A549 (cell line): ENCODE results near the gene SSBP2. TPM values are rescaled to one million over a fixed set of nuclear protein-coding genes. Genes with fewer than 3 reads are reported as not detected.

Experiments used
- ATAC-seq, 2 experiments: fragments of 200-7000 bp in 1 of 2; fragments of >200 bp in 1 of 2; cut with Nextera tagmentation in 1 of 2; cut with Tn5 transposase in 1 of 2; 3 replicates each; pipeline versions ENCODE4 v1.8.0 to v1.9.1; 2018 to 2020; ENCODE audit warnings: mild to moderate bottlenecking in 1 of 2, moderate library complexity in 1 of 2
- CTCF ChIA-PET: fragments of 300-600 bp; sonication (Branson Sonifier 250); formaldehyde crosslinking; extraction: SDS; loops from one replicate; lab custom pipeline; 2021; ENCODE audit warnings: antibody characterized with exemption, inconsistent platforms; lab: Yijun Ruan, JAX
- POLR2A ChIA-PET: fragments of 350-600 bp; formaldehyde crosslinking; extraction: SDS; loops from one replicate; lab custom pipeline; 2021; ENCODE audit warnings: antibody characterized with exemption, inconsistent platforms; lab: Yijun Ruan, JAX
- DNase-seq, 2 experiments: peaks; one replicate each; pipeline versions ENCODE4 v3.0.0 to v3.0.0-alpha.2; 2011 to 2016; ENCODE audit warnings: low read depth in 1 of 2, low spot score in 1 of 2
- FAIRE-seq: peaks from 2 replicates; lab custom pipeline; 2011; peaks lifted over from hg19 to GRCh38; lab: Jason Lieb, UNC
- H3K27ac ChIP-seq, 2 experiments: fragments of >200 bp; sonication (Bioruptor Twin); formaldehyde crosslinking; 3 replicates each; pipeline ENCODE4 v1.5.1; 2016 to 2017
- H3K4me1 ChIP-seq: fragments of >200 bp; sonication (Bioruptor Twin); formaldehyde crosslinking; 3 replicates; pipeline ENCODE4 v1.6.1; 2016
- H3K4me2 ChIP-seq: fragments of >200 bp; sonication (Bioruptor Twin); formaldehyde crosslinking; 3 replicates; pipeline ENCODE4 v1.6.1; 2016
- H3K4me3 ChIP-seq: fragments of >200 bp; sonication (Bioruptor Twin); formaldehyde crosslinking; 3 replicates; pipeline ENCODE4 v1.5.1; 2016
- H3K9me3 ChIP-seq: fragments of >200 bp; sonication (Bioruptor Twin); formaldehyde crosslinking; 3 replicates; pipeline ENCODE4 v1.6.1; 2016
- BCL3 ChIP-seq: fragments of >200 bp; sonication (Bioruptor Twin); formaldehyde crosslinking; IDR thresholded peaks from 3 replicates; pipeline ENCODE4 v1.6.1; 2016
- CBX2 ChIP-seq: fragments of 200-600 bp; sonication (generic); IDR thresholded peaks from 2 replicates; pipeline ENCODE4 v1.6.1; 2016; ENCODE audit warnings: low read depth, mild to moderate bottlenecking, borderline replicate concordance
- CBX8 ChIP-seq: fragments of 200-600 bp; sonication (generic); IDR thresholded peaks from 2 replicates; pipeline ENCODE4 v1.6.1; 2016
- CEBPB ChIP-seq, 2 experiments: fragments of >200 bp in 1 of 2; sonication (Bioruptor Twin) in 1 of 2; formaldehyde crosslinking in 1 of 2; IDR thresholded peaks; 2 replicates each; pipeline ENCODE4 v1.6.1; 2012 to 2016
- CHD4 ChIP-seq: fragments of 200-600 bp; sonication (generic); IDR thresholded peaks from 2 replicates; pipeline ENCODE4 v1.6.1; 2016; ENCODE audit warnings: antibody characterized with exemption, mild to moderate bottlenecking, borderline replicate concordance
- EHF ChIP-seq: fragments of 250-450 bp; sonication (Bioruptor Pico); IDR thresholded peaks from 2 replicates; pipeline ENCODE4 v1.5.0; 2020; ENCODE audit warnings: mild to moderate bottlenecking
- EHMT2 ChIP-seq: fragments of 200-600 bp; sonication (generic); IDR thresholded peaks from 2 replicates; pipeline ENCODE4 v1.6.1; 2016; ENCODE audit warnings: antibody characterized with exemption, low read depth, mild to moderate bottlenecking, moderate library complexity
- ELK1 ChIP-seq: fragments of 150-350 bp; IDR thresholded peaks from 2 replicates; pipeline ENCODE4 v1.6.1; 2014; ENCODE audit warnings: low read depth, mild to moderate bottlenecking, low read length
- EP300 ChIP-seq, 2 experiments: fragments of >200 bp; sonication (Bioruptor Twin); formaldehyde crosslinking; IDR thresholded peaks; 2 replicates in 1 of 2; 3 replicates in 1 of 2; pipeline ENCODE4 v1.6.1; 2016 to 2017
- FOSB ChIP-seq: fragments of 250-450 bp; sonication (Bioruptor Pico); IDR thresholded peaks from 2 replicates; pipeline ENCODE4 v1.5.0; 2020; ENCODE audit warnings: mild to moderate bottlenecking, moderate library complexity
- FOSL2 ChIP-seq, 2 experiments: fragments of 450-650 bp in 1 of 2; fragments of >200 bp in 1 of 2; sonication (Bioruptor Twin) in 1 of 2; formaldehyde crosslinking; IDR thresholded peaks; 2 replicates each; pipeline versions ENCODE4 v1.5.0 to v1.6.1; 2016 to 2020; ENCODE audit warnings: mild to moderate bottlenecking in 1 of 2, moderate library complexity in 1 of 2
- HES2 ChIP-seq: fragments of >200 bp; sonication (Bioruptor Twin); formaldehyde crosslinking; IDR thresholded peaks from 2 replicates; pipeline ENCODE4 v1.6.1; 2016
- HMGXB4 ChIP-seq: fragments of 250-450 bp; sonication (Bioruptor Pico); IDR thresholded peaks from 2 replicates; pipeline ENCODE4 v1.5.0; 2021; ENCODE audit warnings: mild to moderate bottlenecking, moderate library complexity, borderline replicate concordance
- HOXA7 ChIP-seq: fragments of 250-450 bp; sonication (Bioruptor Pico); IDR thresholded peaks from 2 replicates; pipeline ENCODE4 v1.5.0; 2020; ENCODE audit warnings: mild to moderate bottlenecking, moderate library complexity
- JUN ChIP-seq, 2 experiments: fragments of >200 bp; sonication (Bioruptor Twin); formaldehyde crosslinking; IDR thresholded peaks; 2 replicates in 1 of 2; 3 replicates in 1 of 2; pipeline ENCODE4 v1.6.1; 2016 to 2017
- MAX ChIP-seq: IDR thresholded peaks from 2 replicates; pipeline ENCODE4 v1.6.1; 2012
- MAZ ChIP-seq: fragments of 150-350 bp; IDR thresholded peaks from 2 replicates; pipeline ENCODE4 v1.6.1; 2014; ENCODE audit warnings: antibody characterized with exemption, low read depth, low read length, borderline replicate concordance
- MYC ChIP-seq: IDR thresholded peaks from 2 replicates; pipeline ENCODE4 v1.6.1; 2012; ENCODE audit warnings: mild to moderate bottlenecking, inconsistent platforms, low read length, improper control_type of control experiment, borderline replicate concordance
- POLR2A ChIP-seq: IDR thresholded peaks from 2 replicates; pipeline ENCODE4 v1.6.1; 2012; ENCODE audit warnings: mild to moderate bottlenecking, low read length
- POLR2AphosphoS2 ChIP-seq: conservative IDR thresholded peaks from 2 replicates; pipeline ENCODE4 v1.6.1; 2012; ENCODE audit warnings: low read length, improper control_type of control experiment, inconsistent platforms
- REST ChIP-seq: fragments of 200-600 bp; sonication (generic); IDR thresholded peaks from 2 replicates; pipeline ENCODE4 v1.6.1; 2016; ENCODE audit warnings: antibody characterized with exemption, mild to moderate bottlenecking, moderate library complexity
- TFCP2L1 ChIP-seq: fragments of 250-450 bp; sonication (Bioruptor Pico); IDR thresholded peaks from 2 replicates; pipeline ENCODE4 v1.5.0; 2021; ENCODE audit warnings: mild to moderate bottlenecking
- ZC3H11A ChIP-seq: fragments of 450-650 bp; IDR thresholded peaks from 2 replicates; pipeline ENCODE4 v1.6.1; 2014; ENCODE audit warnings: antibody characterized with exemption, mild to moderate bottlenecking
- ZFP36 ChIP-seq: fragments of 450-650 bp; IDR thresholded peaks from 2 replicates; pipeline ENCODE4 v1.6.1; 2014; ENCODE audit warnings: borderline replicate concordance; ENCODE audit not compliant: partially characterized antibody
- ZNF302 ChIP-seq: fragments of 250-450 bp; sonication (Bioruptor Pico); IDR thresholded peaks from 2 replicates; pipeline ENCODE4 v1.9.0; 2021; ENCODE audit warnings: inconsistent platforms, mild to moderate bottlenecking, moderate library complexity
- WGBS: methylation state at CpG from one replicate; pipeline ENCODE4 v1.1.6; 2017; ENCODE audit errors: missing lambda C conversion rate; 5-methylcytosine and 5-hydroxymethylcytosine counted together
- polyA plus RNA-seq, 4 experiments: library from polyadenylated mRNA; depleted of rRNA in 3 of 4; stranded (reverse); fragments of >200 nt; fragmentation: RNase III in 1 of 4; extraction: RNeasy Plus Mini Kit Qiagen cat#74134 plus additional on column Dnase treatment in 1 of 4; gene quantifications; 2 replicates in 3 of 4; 3 replicates in 1 of 4; pipeline ENCODE4 v1.2.3, GENCODE V29; 2011 to 2017

Gene SSBP2
- polyA plus RNA-seq, 2 of the 4 experiments (the other 2 are of a cell fraction) = 4.5 to 14.2 TPM

- ChIA-PET POLR2A (no interaction called here), CTCF (interaction anchor here (1.0 kb wide), 1 partner anchor 136 kb away, joined by 3 read pairs; no protein-coding TSS in a partner anchor)
- Histone ChIP-seq H3K4me3 (no peak overlapping the region), H3K4me1 (no peaks in the 10 kb centered on the region), H3K9me3 (no peaks in the 10 kb centered on the region), H3K4me2 (no peak overlapping the region), H3K27ac (no peak overlapping the region)
- FAIRE-seq = no peak
- TF ChIP-seq ZC3H11A = no peak
- no peak for TF ChIP-seq CBX2
- TF ChIP-seq REST = no peak
- no peak for TF ChIP-seq CEBPB (IDR thresholded peaks at IDR 0.05)
- no peak for TF ChIP-seq HOXA7 (CRISPR knock-in tag)
- TF ChIP-seq FOSB (CRISPR knock-in tag) = no peak
- TF ChIP-seq JUN (IDR thresholded peaks at IDR 0.05) = no peak
- TF ChIP-seq FOSL2 (IDR thresholded peaks at IDR 0.05) = no peak
- no peak for TF ChIP-seq FOSL2 (CRISPR knock-in tag; IDR thresholded peaks at IDR 0.05)
- TF ChIP-seq HES2 = no peak
- TF ChIP-seq EP300 (IDR thresholded peaks at IDR 0.05) = no peak
- no peak for TF ChIP-seq CBX8
- no peak for TF ChIP-seq MYC
- no peak for TF ChIP-seq EHF (CRISPR knock-in tag)
- no peak for TF ChIP-seq MAX
- TF ChIP-seq TFCP2L1 (CRISPR knock-in tag) = no peak
- no peak for TF ChIP-seq POLR2A
- no peak for TF ChIP-seq MAZ
- TF ChIP-seq ELK1 = no peak
- TF ChIP-seq CHD4 = no peak
- no peak for DNase-seq
- no peak for ATAC-seq
- 27% methylated on average over 1 of the region's 1 CpG for WGBS
Measured at GRCh38 chr5:81708889-81709288, 42.0 kb downstream of the SSBP2 start.

- 65% methylated on average over 2 of the region's 2 CpGs for WGBS
- H3K4me1 ChIP-seq = no peaks in the 10 kb centered on the region
- ATAC-seq = no peak
- H3K4me3 ChIP-seq = no peak overlapping the region
- TF ChIP-seq ZFP36 (no peak), EHMT2 (no peak), MAX (no peak), EP300 (IDR thresholded peaks at IDR 0.05) (no peak), BCL3 (no peak), HMGXB4 (CRISPR knock-in tag) (no peak), ZNF302 (CRISPR knock-in tag) (no peak), POLR2AphosphoS2 (no peak)
- no peak overlapping the region for H3K4me2 ChIP-seq
- CTCF ChIA-PET = no interaction called here
- POLR2A ChIA-PET = no interaction called here
- DNase-seq = no peak
- H3K27ac ChIP-seq = no peak overlapping the region
- H3K9me3 ChIP-seq = no peaks in the 10 kb centered on the region
- FAIRE-seq = no peak
Measured at GRCh38 chr5:81703840-81704239, 47.1 kb downstream of the SSBP2 start.
